NCI-H1092 (cell line): ENCODE data around the gene MFSD2A.
"Not testable (repeated sequence)": the region's sequence is repeated elsewhere in the genome, so short reads cannot be mapped to it uniquely, and the experiment has no call there.

ENCODE experiments used
- DNase-seq: peaks from one replicate; lab custom pipeline; 2025; lab: John Stamatoyannopoulos, UW

The MFSD2A gene

GRCh38 chr1:39969048-39969447 is 14.1 kb downstream of the MFSD2A start:
- DNase-seq, result no peak

- DNase-seq, result no peak
Observed at GRCh38 chr1:39969531-39970270, 14.8 kb downstream of the MFSD2A start.

GRCh38 chr1:39970274-39970673 is 15.3 kb downstream of the MFSD2A start:
- no peak for DNase-seq

GRCh38 chr1:39971138-39971537 is 16.2 kb downstream of the MFSD2A start:
- DNase-seq, result no peak

- peak; percentile 90 for DNase-seq
Observed at GRCh38 chr1:39973503-39974135, 18.7 kb downstream of the MFSD2A start.

- no peak for DNase-seq
Observed at GRCh38 chr1:39976732-39977131, 21.8 kb downstream of the MFSD2A start.

GRCh38 chr1:39977202-39977601 is 22.3 kb downstream of the MFSD2A start:
- DNase-seq, result no peak

- DNase-seq, result no peak
Observed at GRCh38 chr1:39979654-39980053, 24.7 kb downstream of the MFSD2A start.

GRCh38 chr1:39980555-39981313 is 25.8 kb downstream of the MFSD2A start:
- no peak for DNase-seq

GRCh38 chr1:39981385-39981784 is 26.4 kb downstream of the MFSD2A start:
- DNase-seq, result no peak

- no peak for DNase-seq
Observed at GRCh38 chr1:39981945-39982344, 27.0 kb downstream of the MFSD2A start.

- not testable (repeated sequence) for DNase-seq
Observed at GRCh38 chr1:39984480-39984879, 29.5 kb downstream of the MFSD2A start.

GRCh38 chr1:39984951-39985350 is 30.0 kb downstream of the MFSD2A start:
- DNase-seq, result no peak

- no peak for DNase-seq
Observed at GRCh38 chr1:39987869-39988268, 32.9 kb downstream of the MFSD2A start.

GRCh38 chr1:39988618-39989343 is 33.8 kb downstream of the MFSD2A start:
- no peak for DNase-seq

- DNase-seq, result no peak
Observed at GRCh38 chr1:39990428-39990827, 35.5 kb downstream of the MFSD2A start.

- DNase-seq, result no peak
Observed at GRCh38 chr1:39992234-39992633, 37.3 kb downstream of the MFSD2A start.

- DNase-seq, result no peak
Observed at GRCh38 chr1:39992888-39993287, 37.9 kb downstream of the MFSD2A start.

- DNase-seq, result no peak
Observed at GRCh38 chr1:39995973-39996393, 41.0 kb downstream of the MFSD2A start.

GRCh38 chr1:39996396-39997004 is 41.6 kb downstream of the MFSD2A start:
- no peak for DNase-seq

- no peak for DNase-seq
Observed at GRCh38 chr1:40001456-40001855, 46.5 kb downstream of the MFSD2A start.
